H9 (cell line): ENCODE measurements around the gene ERN1. TPM values are rescaled to one million over a fixed set of nuclear protein-coding genes. Genes with fewer than 3 reads are reported as not detected.

Experiments used
- DNase-seq: peaks from one replicate; pipeline ENCODE4 v3.0.0-alpha.2; 2017
- H2AFZ ChIP-seq: one replicate; pipeline ENCODE4 v1.6.1; 2013; ENCODE audit warnings: mild to moderate bottlenecking, low read length, control low read depth, moderate library complexity
- H2AK5ac ChIP-seq: 2 replicates; pipeline ENCODE4 v1.6.1; 2013; ENCODE audit warnings: low read length, control low read depth, mixed read lengths; ENCODE audit not compliant: insufficient read length
- H2BK120ac ChIP-seq: one replicate; pipeline ENCODE4 v1.6.1; 2013; ENCODE audit warnings: low read depth, mild to moderate bottlenecking, low read length, control low read depth, inconsistent platforms; ENCODE audit not compliant: poor library complexity, severe bottlenecking
- H2BK12ac ChIP-seq: 2 replicates; pipeline ENCODE4 v1.6.1; 2013; ENCODE audit warnings: low read length, control low read depth, mixed read lengths, low read depth; ENCODE audit not compliant: insufficient read length
- H2BK15ac ChIP-seq: 2 replicates; pipeline ENCODE4 v1.6.1; 2013; ENCODE audit warnings: low read depth, low read length, control low read depth
- H2BK20ac ChIP-seq: one replicate; pipeline ENCODE4 v1.6.1; 2013; ENCODE audit warnings: low read depth, mild to moderate bottlenecking, low read length, control low read depth, inconsistent platforms; ENCODE audit not compliant: poor library complexity, severe bottlenecking
- H2BK5ac ChIP-seq: 2 replicates; pipeline ENCODE4 v1.6.1; 2013; ENCODE audit warnings: low read length, control low read depth, mixed read lengths; ENCODE audit not compliant: insufficient read length
- H3K14ac ChIP-seq: 2 replicates; pipeline ENCODE4 v1.6.1; 2013; ENCODE audit warnings: low read length, control low read depth; ENCODE audit not compliant: insufficient read depth
- H3K18ac ChIP-seq: 2 replicates; pipeline ENCODE4 v1.6.1; 2013; ENCODE audit warnings: low read depth, mild to moderate bottlenecking, mixed read lengths, low read length, control low read depth; ENCODE audit not compliant: insufficient read length
- H3K23ac ChIP-seq: 2 replicates; pipeline ENCODE4 v1.6.1; 2013; ENCODE audit warnings: low read length, control low read depth, mixed read lengths, low read depth; ENCODE audit not compliant: insufficient read length
- H3K23me2 ChIP-seq: 2 replicates; pipeline ENCODE4 v1.6.1; 2013; ENCODE audit warnings: low read depth, mild to moderate bottlenecking, mixed read lengths, low read length, control low read depth; ENCODE audit not compliant: insufficient read length, poor library complexity, severe bottlenecking
- H3K27ac ChIP-seq: 2 replicates; pipeline ENCODE4 v1.5.1; 2013; ENCODE audit warnings: low read length, control low read depth, mixed read lengths, low read depth; ENCODE audit not compliant: insufficient read length
- H3K27me3 ChIP-seq: 2 replicates; pipeline ENCODE4 v1.6.1; 2013; ENCODE audit warnings: low read length, control low read depth, inconsistent platforms; ENCODE audit not compliant: insufficient read depth
- H3K4ac ChIP-seq: 2 replicates; pipeline ENCODE4 v1.6.1; 2013; ENCODE audit warnings: low read depth, mild to moderate bottlenecking, control low read depth, inconsistent platforms, low read length, moderate library complexity
- H3K4me1 ChIP-seq: 2 replicates; pipeline ENCODE4 v1.6.1; 2013; ENCODE audit warnings: low read length, control low read depth, inconsistent platforms; ENCODE audit not compliant: insufficient read depth
- H3K4me2 ChIP-seq: 2 replicates; pipeline ENCODE4 v1.6.1; 2013; ENCODE audit warnings: low read length, control low read depth, mixed read lengths; ENCODE audit not compliant: insufficient read length, insufficient read depth
- H3K56ac ChIP-seq: 2 replicates; pipeline ENCODE4 v1.6.1; 2013; ENCODE audit warnings: low read depth, mild to moderate bottlenecking, mixed read lengths, low read length, control low read depth; ENCODE audit not compliant: insufficient read length
- H3K79me1 ChIP-seq: 2 replicates; pipeline ENCODE4 v1.6.1; 2013; ENCODE audit warnings: low read depth, mild to moderate bottlenecking, moderate library complexity, low read length, control low read depth, inconsistent platforms; ENCODE audit not compliant: insufficient read depth, poor library complexity, severe bottlenecking
- H3K79me2 ChIP-seq: 2 replicates; pipeline ENCODE4 v1.6.1; 2013; ENCODE audit warnings: low read length, control low read depth, inconsistent platforms; ENCODE audit not compliant: insufficient read depth
- H3K9ac ChIP-seq: 2 replicates; pipeline ENCODE4 v1.6.1; 2013; ENCODE audit warnings: low read length, control low read depth, mixed read lengths; ENCODE audit not compliant: insufficient read length; ENCODE audit errors: extremely low read depth
- H3K9me3 ChIP-seq: one replicate; pipeline ENCODE4 v1.6.1; 2013; ENCODE audit warnings: low read depth, low read length, inconsistent platforms; ENCODE audit not compliant: control insufficient read depth
- H3T11ph ChIP-seq: one replicate; pipeline ENCODE4 v1.6.1; 2013; ENCODE audit warnings: mild to moderate bottlenecking, low read length, control low read depth, inconsistent platforms
- H4K20me1 ChIP-seq: one replicate; pipeline ENCODE4 v1.6.1; 2013; ENCODE audit not compliant: control insufficient read depth, insufficient read length, insufficient read depth
- H4K5ac ChIP-seq: 2 replicates; pipeline ENCODE4 v1.6.1; 2013; ENCODE audit warnings: low read depth, mild to moderate bottlenecking, mixed read lengths, low read length, control low read depth; ENCODE audit not compliant: insufficient read length
- H4K8ac ChIP-seq: replicated peaks from 2 replicates; pipeline ENCODE4 v1.6.1; 2013; ENCODE audit warnings: low read length, control low read depth, mixed read lengths, low read depth; ENCODE audit not compliant: insufficient read length
- H4K91ac ChIP-seq: 2 replicates; pipeline ENCODE4 v1.6.1; 2013; ENCODE audit warnings: low read depth, mild to moderate bottlenecking, moderate library complexity, mixed read lengths, low read length, control low read depth; ENCODE audit not compliant: insufficient read length
- H3K27ac Mint-ChIP-seq, 3 experiments: 2 replicates in 2 of 3; 3 replicates in 1 of 3; pipeline ENCODE4 v1.8.0; 2020 to 2021; ENCODE audit warnings: mixed read lengths in 3 of 3, mild to moderate bottlenecking in 1 of 3, moderate library complexity in 1 of 3
- H3K27me3 Mint-ChIP-seq: 2 replicates; pipeline ENCODE4 v1.8.0; 2021; ENCODE audit warnings: low read depth, mild to moderate bottlenecking, moderate library complexity, mixed read lengths
- H3K36me3 Mint-ChIP-seq, 3 experiments: 2 replicates in 2 of 3; 3 replicates in 1 of 3; pipeline ENCODE4 v1.8.0; 2020 to 2021; ENCODE audit warnings: low read depth in 3 of 3, mixed read lengths in 3 of 3; ENCODE audit not compliant: insufficient read depth in 1 of 3
- H3K4me1 Mint-ChIP-seq, 2 experiments: 2 replicates each; pipeline ENCODE4 v1.8.0; 2020; ENCODE audit warnings: mixed read lengths in 2 of 2
- H3K4me3 Mint-ChIP-seq, 2 experiments: 2 replicates in 1 of 2; 3 replicates in 1 of 2; pipeline ENCODE4 v1.8.0; 2020 to 2021; ENCODE audit warnings: mild to moderate bottlenecking in 2 of 2, mixed read lengths in 2 of 2, moderate library complexity in 1 of 2
- H3K9me3 Mint-ChIP-seq, 2 experiments: 2 replicates in 1 of 2; 3 replicates in 1 of 2; pipeline ENCODE4 v1.8.0; 2020; ENCODE audit warnings: mild to moderate bottlenecking in 2 of 2, mixed read lengths in 2 of 2, moderate library complexity in 1 of 2
- WGBS: extraction: QIAGEN DNeasy Blood & Tissue Kit; methylation state at CpG from one replicate; pipeline ENCODE4 v1.1.7; 2013; ENCODE audit warnings: missing lambda C conversion rate, low lambda C conversion rate, mixed read lengths; ENCODE audit not compliant: insufficient read length; ENCODE audit errors: extremely low coverage; 5-methylcytosine and 5-hydroxymethylcytosine counted together
- total RNA-seq: library from RNA; stranded (reverse); gene quantifications from 2 replicates; pipeline ENCODE4 v1.2.1, GENCODE V29; 2021
- TF ChIP-seq, protein P1 (sequence below): fragments of 200-600 bp; sonication (generic); conservative IDR thresholded peaks from 3 replicates; pipeline ENCODE4 v1.8.0; 2021; ENCODE audit warnings: antibody characterized with exemption, mild to moderate bottlenecking

ERN1 gene
- total RNA-seq, 1 experiment from 2014 or later, result 5.0 TPM

GRCh38 chr17:64063088-64063487, 66.9 kb downstream of the ERN1 start:
- H3K23me2 ChIP-seq, result no peaks in the 10 kb centered on the region
- H3K56ac ChIP-seq, result no peak overlapping the region
- H3K9ac ChIP-seq, result no peak overlapping the region
- no peaks in the 10 kb centered on the region for H3K79me2 ChIP-seq
- H2AFZ ChIP-seq, result no peak overlapping the region
- no peak overlapping the region for H2AK5ac ChIP-seq
- no peaks in the 10 kb centered on the region for H3K27me3 ChIP-seq
- H3K4me1 ChIP-seq, result no peaks in the 10 kb centered on the region
- no peak overlapping the region for H3T11ph ChIP-seq
- WGBS, result no CpG with 5 or more reads among the region's 5 CpGs
- H3K23ac ChIP-seq, result no peak overlapping the region
- H3K27ac ChIP-seq, result no peak overlapping the region
- Mint-ChIP-seq H3K36me3 (peaks cover 0 to 8% (median 0%) of the 10 kb centered on the region in 3 experiments; a peak in 4 of 7 replicates), H3K27me3 (no peaks in the 10 kb centered on the region; the same call in 1 of the 2 replicates), H3K27ac (no peak overlapping the region), H3K9me3 (no peaks in the 10 kb centered on the region), H3K4me3 (no peak overlapping the region), H3K4me1 (peaks cover 17% of the 10 kb centered on the region in 2 experiments)
- H4K5ac ChIP-seq, result no peak overlapping the region
- H3K79me1 ChIP-seq, result no peaks in the 10 kb centered on the region
- no peak overlapping the region for H2BK120ac ChIP-seq
- no peaks in the 10 kb centered on the region for H4K20me1 ChIP-seq
- no peak overlapping the region for H3K18ac ChIP-seq
- H3K9me3 ChIP-seq, result no peaks in the 10 kb centered on the region
- TF ChIP-seq, protein P1, sequence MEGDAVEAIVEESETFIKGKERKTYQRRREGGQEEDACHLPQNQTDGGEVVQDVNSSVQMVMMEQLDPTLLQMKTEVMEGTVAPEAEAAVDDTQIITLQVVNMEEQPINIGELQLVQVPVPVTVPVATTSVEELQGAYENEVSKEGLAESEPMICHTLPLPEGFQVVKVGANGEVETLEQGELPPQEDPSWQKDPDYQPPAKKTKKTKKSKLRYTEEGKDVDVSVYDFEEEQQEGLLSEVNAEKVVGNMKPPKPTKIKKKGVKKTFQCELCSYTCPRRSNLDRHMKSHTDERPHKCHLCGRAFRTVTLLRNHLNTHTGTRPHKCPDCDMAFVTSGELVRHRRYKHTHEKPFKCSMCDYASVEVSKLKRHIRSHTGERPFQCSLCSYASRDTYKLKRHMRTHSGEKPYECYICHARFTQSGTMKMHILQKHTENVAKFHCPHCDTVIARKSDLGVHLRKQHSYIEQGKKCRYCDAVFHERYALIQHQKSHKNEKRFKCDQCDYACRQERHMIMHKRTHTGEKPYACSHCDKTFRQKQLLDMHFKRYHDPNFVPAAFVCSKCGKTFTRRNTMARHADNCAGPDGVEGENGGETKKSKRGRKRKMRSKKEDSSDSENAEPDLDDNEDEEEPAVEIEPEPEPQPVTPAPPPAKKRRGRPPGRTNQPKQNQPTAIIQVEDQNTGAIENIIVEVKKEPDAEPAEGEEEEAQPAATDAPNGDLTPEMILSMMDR, result no peak
- no peak overlapping the region for H2BK15ac ChIP-seq
- no peak overlapping the region for H3K14ac ChIP-seq
- H4K8ac ChIP-seq, result no peak overlapping the region
- no peak overlapping the region for H2BK5ac ChIP-seq
- no peak overlapping the region for H2BK12ac ChIP-seq
- no peak overlapping the region for H3K4ac ChIP-seq
- no peak for DNase-seq
- H4K91ac ChIP-seq, result no peak overlapping the region
- H3K4me2 ChIP-seq, result no peak overlapping the region
- no peak overlapping the region for H2BK20ac ChIP-seq
